G401 (cell line): ENCODE measurements around the gene SPAG17. TPM values are rescaled to one million over a fixed set of nuclear protein-coding genes. Genes with fewer than 3 reads are reported as not detected.
A peak's percentile ranks its signal among the peaks of the same experiment; 100 is the strongest.

ENCODE experiments used
- DNase-seq: peaks from one replicate; pipeline ENCODE4 v3.0.0-alpha.2; 2015; ENCODE audit warnings: low spot score
- in situ Hi-C: cut with HindIII; loops from 2 replicates; pipeline ENCODE4 v1.10.0; 2016; ENCODE audit warnings: low sequenced_read_pairs, mixed read lengths
- total RNA-seq: library from RNA; depleted of rRNA; stranded (reverse); fragments of >200 nt; shearing (Covaris generic); gene quantifications from 2 replicates; pipeline ENCODE4 v1.2.3, GENCODE V29; 2014

The SPAG17 gene
- total RNA-seq, 1 experiment from 2014 or later, result 11.0 TPM

DNA sequence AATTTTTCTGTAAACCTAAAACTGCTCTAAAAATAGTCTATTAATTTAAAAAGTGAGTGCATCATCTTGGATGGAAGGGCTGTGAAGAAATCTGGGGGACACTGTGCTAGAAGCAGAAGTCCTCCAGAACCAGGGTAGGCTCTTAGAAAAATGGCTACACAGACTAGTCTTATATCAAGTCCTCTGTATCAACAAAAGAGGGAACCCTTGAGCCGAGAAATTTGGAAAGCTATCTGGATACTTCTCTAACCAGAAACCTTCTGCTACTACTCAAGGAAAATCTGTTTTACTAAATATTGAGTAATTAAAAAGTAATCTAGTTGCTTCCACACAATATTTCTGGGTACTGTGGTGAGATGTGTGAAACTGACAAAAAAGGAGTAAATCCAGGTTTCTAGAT lies 163.4 kb downstream of the SPAG17 start:
- in situ Hi-C loops, result no loop called here
- DNase-seq, result peak; percentile 3

- in situ Hi-C loops, result no loop called here
- DNase-seq, result no peak
Observed at GRCh38 chr1:118018060-118018459, 167.0 kb downstream of the SPAG17 start.

DNA sequence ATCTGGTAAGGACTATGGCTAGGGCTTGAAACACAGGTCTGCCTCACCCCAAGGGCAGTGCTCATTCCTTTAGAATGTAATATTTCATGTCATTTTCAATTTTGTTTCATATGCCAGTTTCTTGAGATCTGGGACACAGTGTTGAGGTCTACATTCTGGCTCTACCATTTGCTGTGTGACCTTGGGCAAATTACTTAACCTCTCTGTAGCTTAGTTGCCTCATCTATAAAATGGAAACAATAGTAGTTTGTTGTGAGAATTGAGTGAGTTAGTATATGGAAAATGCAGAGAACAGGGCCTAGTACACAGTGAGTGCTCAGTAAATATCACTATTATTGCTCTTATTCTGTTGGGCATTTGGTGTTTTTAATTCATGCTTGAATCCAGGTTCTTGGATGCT lies 171.1 kb downstream of the SPAG17 start:
- in situ Hi-C loops, result no loop called here
- no peak for DNase-seq

DNA sequence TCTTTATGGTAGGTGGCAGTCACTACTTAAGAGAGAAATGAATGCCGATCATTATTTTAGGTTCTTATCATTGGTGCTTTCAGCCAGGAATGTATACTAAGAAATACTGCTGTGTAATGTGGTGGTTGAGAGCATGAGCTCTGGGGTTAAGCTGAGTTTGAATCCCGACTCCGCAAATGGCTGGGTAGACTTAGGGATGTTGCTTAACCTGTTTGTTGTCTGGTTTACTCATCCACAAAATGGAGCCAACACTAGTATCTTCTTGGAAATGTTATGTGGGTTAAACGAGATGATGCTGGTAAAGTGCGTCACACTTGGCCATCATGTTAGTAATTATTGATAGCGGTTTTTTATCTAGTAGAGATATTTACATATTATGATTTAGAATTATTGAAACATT lies 171.7 kb downstream of the SPAG17 start:
- no peak for DNase-seq

DNA sequence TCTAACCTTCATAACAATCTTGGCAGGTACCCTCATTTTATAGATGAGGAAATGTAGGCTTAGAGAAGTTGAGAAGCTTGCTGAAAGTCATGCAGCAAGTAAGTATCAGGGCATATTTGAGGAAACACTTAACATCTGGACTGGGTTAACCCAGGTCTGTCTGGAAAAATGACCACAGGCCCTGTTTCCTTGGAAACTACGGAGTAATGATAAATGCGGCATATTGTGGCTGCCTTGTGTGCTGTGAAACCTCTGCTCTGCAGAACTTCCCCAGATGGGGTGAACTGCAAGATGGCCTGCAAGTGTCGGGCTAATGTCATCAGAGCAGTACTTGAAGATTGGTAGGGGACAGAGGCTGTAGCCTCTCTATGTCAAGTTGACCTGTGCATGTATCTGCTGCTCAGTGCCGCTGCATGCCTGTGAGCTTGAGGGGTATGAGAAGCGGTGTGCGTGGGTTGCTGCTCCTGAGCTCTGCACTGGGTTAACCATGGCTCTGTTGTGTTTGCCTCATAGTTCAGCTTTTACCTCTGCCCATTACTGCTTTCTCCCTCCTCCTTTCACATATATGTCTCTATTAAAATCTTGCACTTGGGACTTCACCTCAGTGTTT lies 172.4 kb downstream of the SPAG17 start:
- in situ Hi-C loops, result no loop called here

More for the DNA sequence above, 171.7 kb downstream of the SPAG17 start:
- in situ Hi-C loops, result no loop called here

DNA sequence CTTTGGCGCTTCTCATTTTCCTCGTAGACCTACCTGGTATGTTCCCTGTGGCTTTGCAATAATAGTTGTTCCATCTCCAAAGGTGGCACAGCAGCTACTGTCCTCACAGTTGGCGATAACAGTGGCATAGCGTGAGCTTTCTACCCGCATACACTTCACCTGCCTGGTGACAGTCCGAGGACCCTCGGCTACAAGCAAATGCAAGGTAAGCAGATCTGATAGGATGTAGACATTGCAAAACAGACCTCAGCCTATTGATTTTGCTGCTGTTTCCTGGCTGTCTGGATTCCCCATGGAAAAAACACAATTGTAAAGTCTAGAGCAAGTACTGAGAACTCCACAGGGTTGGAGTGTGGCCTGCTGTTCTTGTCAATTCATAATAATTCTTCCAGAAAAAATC lies 177.0 kb downstream of the SPAG17 start:
- in situ Hi-C loops, result no loop called here
- no peak for DNase-seq

More for the DNA sequence above, 172.4 kb downstream of the SPAG17 start:
- no peak for DNase-seq

DNA sequence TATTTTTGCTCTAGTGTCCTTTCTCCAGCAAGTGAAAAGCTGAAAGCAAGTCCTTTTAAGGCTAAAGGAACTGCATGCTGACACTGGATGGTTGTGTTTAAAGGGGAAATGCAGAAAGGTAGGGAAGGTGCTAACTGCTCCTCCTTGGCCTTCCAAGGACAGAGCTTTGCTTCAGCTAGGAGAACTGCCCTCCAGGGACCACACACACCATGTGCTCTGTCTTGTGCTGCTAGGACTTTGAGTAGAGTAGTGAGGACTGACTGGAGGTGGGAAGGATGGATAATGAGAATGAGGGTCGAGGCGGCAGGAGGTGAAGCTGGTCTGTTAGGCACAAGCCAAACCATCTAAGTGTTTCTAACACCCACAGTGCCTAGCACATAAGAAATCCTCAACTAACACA lies 177.6 kb downstream of the SPAG17 start:
- no peak for DNase-seq
- in situ Hi-C loops, result no loop called here

- DNase-seq, result no peak
- in situ Hi-C loops, result no loop called here
Observed at GRCh38 chr1:118004312-118004711, 180.7 kb downstream of the SPAG17 start.

DNA sequence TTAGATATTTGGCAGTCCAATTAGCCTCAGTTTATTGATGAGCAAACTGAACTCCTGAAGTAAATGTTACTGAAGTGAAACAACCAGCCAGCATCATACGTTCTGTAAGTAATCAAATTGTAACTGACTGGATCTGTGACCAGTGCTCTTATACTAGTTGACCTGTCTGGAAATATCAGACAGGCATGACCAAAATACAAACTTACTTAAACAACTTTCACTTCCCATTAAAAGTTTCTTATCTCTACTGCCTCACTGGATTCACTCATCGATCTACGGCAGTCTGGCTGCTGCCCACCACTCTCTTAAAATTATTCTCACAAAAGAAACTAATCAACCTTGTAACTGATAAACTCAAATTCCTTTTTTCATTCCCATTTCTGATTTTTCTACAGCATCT lies 199.1 kb downstream of the SPAG17 start:
- in situ Hi-C loops, result no loop called here
- DNase-seq, result no peak

- in situ Hi-C loops, result no loop called here
- no peak for DNase-seq
Observed at GRCh38 chr1:117985239-117985638, 199.8 kb downstream of the SPAG17 start.

GRCh38 chr1:117981455-117982192 lies 203.4 kb downstream of the SPAG17 start:
- in situ Hi-C loops, result no loop called here
- DNase-seq, result no peak

DNA sequence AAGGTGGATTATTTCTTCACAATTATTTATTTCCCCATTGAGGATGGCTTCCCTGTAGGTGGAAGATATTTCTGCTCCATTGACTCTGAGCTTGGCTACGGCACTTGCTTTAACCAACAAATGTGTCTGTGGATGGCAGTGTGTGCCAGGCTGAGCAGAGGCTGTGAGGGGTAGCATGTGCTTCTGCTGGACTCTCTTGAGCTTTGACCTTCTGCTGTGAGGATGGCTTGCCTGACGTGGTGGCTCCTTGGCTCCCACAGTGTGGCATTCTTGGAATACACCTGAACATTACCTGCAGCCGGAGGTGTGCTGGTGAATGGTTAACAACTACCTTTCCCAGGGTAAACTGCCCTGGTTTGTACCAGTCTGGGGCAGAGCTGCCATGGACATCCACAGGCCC lies 208.6 kb downstream of the SPAG17 start:
- no peak for DNase-seq
- in situ Hi-C loops, result no loop called here

- in situ Hi-C loops, result no loop called here
- DNase-seq, result no peak
Observed at GRCh38 chr1:117971777-117972176, 213.3 kb downstream of the SPAG17 start.

- in situ Hi-C loops, result no loop called here
Observed at GRCh38 chr1:117970252-117970651, 214.8 kb downstream of the SPAG17 start.

DNA sequence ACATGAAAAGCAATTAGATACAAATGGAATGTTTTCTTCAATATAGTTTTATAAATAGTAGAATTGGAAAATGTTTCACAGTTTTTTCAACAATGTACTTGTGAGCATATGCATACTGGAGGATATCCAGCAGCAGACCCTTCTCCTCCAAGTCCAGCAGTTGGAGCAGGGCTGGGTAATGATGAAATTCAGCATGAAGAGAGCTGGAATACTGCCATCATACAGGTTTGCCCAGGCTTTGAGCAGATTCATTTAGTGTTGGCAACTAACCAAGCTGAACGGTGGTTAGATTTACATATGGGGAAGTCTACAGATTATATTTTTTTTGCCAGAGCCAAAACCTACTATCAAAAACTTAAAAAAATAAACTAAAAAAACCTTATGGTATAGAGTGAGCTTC lies 217.1 kb downstream of the SPAG17 start:
- peak; percentile 1 for DNase-seq
- in situ Hi-C loops, result no loop called here

More at GRCh38 chr1:117970252-117970651, 214.8 kb downstream of the SPAG17 start:
- DNase-seq, result no peak

- in situ Hi-C loops, result no loop called here
- DNase-seq, result peak; percentile 2
Observed at GRCh38 chr1:117967477-117967876, 217.6 kb downstream of the SPAG17 start.

GRCh38 chr1:117964290-117965038 lies 220.6 kb downstream of the SPAG17 start:
- no peak for DNase-seq
- in situ Hi-C loops, result no loop called here

DNA sequence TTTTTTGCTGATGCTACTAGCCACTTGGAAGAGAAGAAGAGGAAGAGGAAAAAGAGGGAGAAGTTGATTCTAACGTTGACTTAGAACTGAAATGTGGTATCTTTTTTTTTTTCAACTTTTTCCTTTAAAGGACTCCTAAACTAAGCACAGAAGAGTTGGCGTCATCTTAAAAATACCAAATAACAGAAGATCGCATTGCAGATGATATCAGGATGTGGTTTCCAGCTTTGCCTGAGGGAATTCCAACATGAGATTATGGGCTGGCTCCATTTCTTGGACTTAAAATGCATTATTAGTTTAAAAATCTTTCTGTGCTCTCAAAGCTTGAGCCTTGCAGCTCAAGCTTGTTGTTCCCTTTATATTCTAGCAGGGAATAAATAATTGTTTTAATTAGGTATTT lies 225.7 kb downstream of the SPAG17 start:
- in situ Hi-C loops, result no loop called here
- no peak for DNase-seq

DNA sequence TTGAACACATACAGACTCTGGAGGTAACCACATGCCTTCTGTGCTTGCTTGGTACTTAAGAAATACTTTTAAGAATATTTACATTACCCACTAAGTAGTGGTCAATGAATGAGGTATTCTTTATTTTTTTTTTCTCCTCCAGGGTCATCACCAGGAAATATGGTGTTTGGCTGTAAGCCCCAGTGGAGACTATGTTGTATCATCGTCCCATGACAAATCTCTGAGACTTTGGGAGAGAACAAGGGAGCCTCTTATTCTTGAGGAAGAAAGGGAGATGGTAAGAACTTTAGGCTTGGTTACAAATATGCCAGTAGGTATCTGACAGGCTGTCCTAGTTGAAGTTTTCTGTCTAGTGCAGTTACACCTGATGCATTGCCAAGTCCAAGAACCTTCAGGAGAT lies 232.6 kb downstream of the SPAG17 start:
- in situ Hi-C loops, result no loop called here
- no peak for DNase-seq

DNA sequence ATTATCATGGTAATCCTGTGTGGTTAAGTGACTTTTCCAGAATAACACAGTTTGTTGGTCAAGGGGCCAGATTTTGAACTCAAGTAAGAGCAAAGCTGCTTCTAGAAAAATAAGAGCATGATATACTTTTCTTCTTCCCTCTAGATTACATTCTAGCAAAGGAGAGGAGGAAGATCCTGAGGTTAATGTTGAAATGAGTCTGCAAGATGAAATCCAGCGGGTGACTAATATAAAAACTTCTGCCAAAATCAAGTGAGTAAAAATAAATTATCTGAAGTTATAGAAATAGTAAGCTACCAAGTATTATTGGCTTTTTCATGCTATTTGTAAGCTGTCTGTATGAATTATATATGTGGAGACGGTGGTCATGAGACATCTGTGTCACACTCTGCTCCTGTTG lies 242.7 kb downstream of the SPAG17 start:
- DNase-seq, result no peak
- in situ Hi-C loops, result no loop called here
